CD4-positive, alpha-beta T cell treated with Interleukin-17A for 1 hour (primary cell): ENCODE results near the gene RGMA.
"Not testable (repeated sequence)": the region's sequence is repeated elsewhere in the genome, so short reads cannot be mapped to it uniquely, and the experiment has no call there.

Experiments used
- DNase-seq: peaks from one replicate; pipeline ENCODE4 v3.0.0-alpha.2; 2020

The RGMA gene

GRCh38 chr15:93046120-93046519 lies 42.9 kb downstream of the RGMA start:
- no peak for DNase-seq

- DNase-seq: no peak
Measured at GRCh38 chr15:93045191-93045785, 43.7 kb downstream of the RGMA start.

- no peak for DNase-seq
Measured at GRCh38 chr15:93044301-93045190, 44.5 kb downstream of the RGMA start.

GRCh38 chr15:93043621-93044300 lies 45.2 kb downstream of the RGMA start:
- no peak for DNase-seq

GRCh38 chr15:93042691-93043378 lies 46.2 kb downstream of the RGMA start:
- no peak for DNase-seq

- no peak for DNase-seq
Measured at GRCh38 chr15:93042211-93042610, 46.8 kb downstream of the RGMA start.

GRCh38 chr15:93041159-93041547 lies 47.9 kb downstream of the RGMA start:
- no peak for DNase-seq

GRCh38 chr15:93040288-93041158 lies 48.5 kb downstream of the RGMA start:
- DNase-seq: no peak

GRCh38 chr15:93039562-93040287 lies 49.3 kb downstream of the RGMA start:
- DNase-seq: not testable (repeated sequence)

- DNase-seq: no peak
Measured at GRCh38 chr15:93037820-93038705, 50.9 kb downstream of the RGMA start.

GRCh38 chr15:93036951-93037819 lies 51.8 kb downstream of the RGMA start:
- DNase-seq: no peak

GRCh38 chr15:93035953-93036810 lies 52.8 kb downstream of the RGMA start:
- DNase-seq: peak; percentile 57

- no peak for DNase-seq
Measured at GRCh38 chr15:93035092-93035915, 53.7 kb downstream of the RGMA start.

- DNase-seq: no peak
Measured at GRCh38 chr15:93034512-93034911, 54.5 kb downstream of the RGMA start.

GRCh38 chr15:93033434-93034045 lies 55.5 kb downstream of the RGMA start:
- DNase-seq: no peak

- not testable (repeated sequence) for DNase-seq
Measured at GRCh38 chr15:93032515-93033206, 56.4 kb downstream of the RGMA start.
